Tibial artery (tissue), 4 donors: ENCODE data around the gene AGAP1.

Source experiments
- DNase-seq, 2 donors: peaks; one replicate each; pipeline ENCODE4 v3.0.0-alpha.2; 2019
- H3K27ac ChIP-seq, 2 donors: fragments of 200-600 bp; sonication (generic) in 1 of 2; 1 replicate in 1 of 2; 2 replicates in 1 of 2; pipeline ENCODE4 v1.5.1; 2018 to 2019; ENCODE audit warnings: mild to moderate bottlenecking in 1 of 2
- H3K27me3 ChIP-seq, 2 donors: fragments of 200-600 bp; sonication (generic) in 1 of 2; one replicate each; pipeline versions ENCODE4 v1.5.1 to v1.6.0; 2016 to 2019
- H3K36me3 ChIP-seq, 3 donors: fragments of 200-600 bp; sonication (generic) in 2 of 3; one replicate each; pipeline ENCODE4 v1.5.1; 2016 to 2019; ENCODE audit warnings: mild to moderate bottlenecking in 2 of 3
- H3K4me1 ChIP-seq, 4 donors: fragments of 200-600 bp; sonication (generic) in 2 of 4; 1 replicate in 3 of 4; 2 replicates in 1 of 4; pipeline ENCODE4 v1.5.1; 2016 to 2019
- H3K4me3 ChIP-seq, 2 donors: fragments of 200-600 bp; sonication (generic) in 1 of 2; 1 replicate in 1 of 2; 2 replicates in 1 of 2; pipeline ENCODE4 v1.5.1; 2018 to 2019; ENCODE audit warnings: mild to moderate bottlenecking in 2 of 2
- H3K9me3 ChIP-seq, 3 donors: fragments of 200-600 bp; sonication (generic) in 1 of 3; one replicate each; pipeline ENCODE4 v1.5.1; 2016 to 2019
- intact Hi-C: fragments of 100-400 bp; cut with DNase I; formaldehyde crosslinking; loops from one replicate; pipeline ENCODE4 v1.15.0; 2023; ENCODE audit warnings: low total_unique reads
- TF ChIP-seq, protein P1 (sequence below), 2 experiments: fragments of 200-600 bp in 1 of 2; fragments of 450-650 bp in 1 of 2; IDR thresholded peaks; one replicate each; pipeline ENCODE4 v1.5.1; 2017 to 2019; ENCODE audit warnings: antibody characterized with exemption in 2 of 2, mild to moderate bottlenecking in 1 of 2, moderate library complexity in 1 of 2

Gene AGAP1

DNA sequence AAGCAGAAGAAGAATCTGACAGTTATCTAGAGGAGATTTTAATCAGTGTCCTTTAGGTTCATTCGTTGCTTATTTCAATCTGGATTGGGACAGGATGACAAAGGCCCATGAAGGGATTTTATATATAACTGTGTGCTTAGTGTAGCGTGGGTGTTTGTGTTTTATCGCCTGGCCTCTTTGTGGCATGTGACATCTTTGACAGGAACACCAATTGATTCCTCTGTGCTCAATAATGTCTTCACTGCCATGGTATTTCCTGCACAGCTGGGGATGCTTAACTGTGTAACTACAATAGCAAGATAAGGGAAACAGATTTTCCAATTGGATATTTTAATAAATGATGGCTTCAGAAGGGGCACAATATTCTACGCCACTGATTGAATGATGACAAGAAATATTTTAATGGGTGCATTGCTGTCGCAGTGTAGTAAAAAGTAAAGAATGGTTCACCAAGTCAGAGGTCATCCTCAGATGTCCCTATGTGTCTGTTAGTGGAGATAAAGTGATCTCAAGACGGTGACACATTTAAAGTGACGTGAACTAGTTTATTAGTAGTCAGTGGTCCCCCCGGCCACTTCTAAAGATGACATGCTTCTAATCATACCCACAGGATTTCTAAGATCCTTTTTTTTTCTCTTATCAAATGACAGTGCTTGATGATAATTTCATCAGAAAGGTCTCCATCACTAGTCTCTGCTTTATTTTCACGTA, 160.4 kb downstream of the AGAP1 start:
- Histone ChIP-seq H3K27me3 (no peaks in the 10 kb centered on the region), H3K36me3 (no peaks in the 10 kb centered on the region), H3K4me3 (no peak overlapping the region), H3K27ac (no peak overlapping the region), H3K4me1 (peaks cover 0 to 4% (median 0%) of the 10 kb centered on the region in 4 donors), H3K9me3 (no peaks in the 10 kb centered on the region)
- no peak for DNase-seq
- intact Hi-C loops: no loop called here
- TF ChIP-seq, protein P1, sequence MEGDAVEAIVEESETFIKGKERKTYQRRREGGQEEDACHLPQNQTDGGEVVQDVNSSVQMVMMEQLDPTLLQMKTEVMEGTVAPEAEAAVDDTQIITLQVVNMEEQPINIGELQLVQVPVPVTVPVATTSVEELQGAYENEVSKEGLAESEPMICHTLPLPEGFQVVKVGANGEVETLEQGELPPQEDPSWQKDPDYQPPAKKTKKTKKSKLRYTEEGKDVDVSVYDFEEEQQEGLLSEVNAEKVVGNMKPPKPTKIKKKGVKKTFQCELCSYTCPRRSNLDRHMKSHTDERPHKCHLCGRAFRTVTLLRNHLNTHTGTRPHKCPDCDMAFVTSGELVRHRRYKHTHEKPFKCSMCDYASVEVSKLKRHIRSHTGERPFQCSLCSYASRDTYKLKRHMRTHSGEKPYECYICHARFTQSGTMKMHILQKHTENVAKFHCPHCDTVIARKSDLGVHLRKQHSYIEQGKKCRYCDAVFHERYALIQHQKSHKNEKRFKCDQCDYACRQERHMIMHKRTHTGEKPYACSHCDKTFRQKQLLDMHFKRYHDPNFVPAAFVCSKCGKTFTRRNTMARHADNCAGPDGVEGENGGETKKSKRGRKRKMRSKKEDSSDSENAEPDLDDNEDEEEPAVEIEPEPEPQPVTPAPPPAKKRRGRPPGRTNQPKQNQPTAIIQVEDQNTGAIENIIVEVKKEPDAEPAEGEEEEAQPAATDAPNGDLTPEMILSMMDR (IDR thresholded peaks at IDR 0.05): no peak

DNA sequence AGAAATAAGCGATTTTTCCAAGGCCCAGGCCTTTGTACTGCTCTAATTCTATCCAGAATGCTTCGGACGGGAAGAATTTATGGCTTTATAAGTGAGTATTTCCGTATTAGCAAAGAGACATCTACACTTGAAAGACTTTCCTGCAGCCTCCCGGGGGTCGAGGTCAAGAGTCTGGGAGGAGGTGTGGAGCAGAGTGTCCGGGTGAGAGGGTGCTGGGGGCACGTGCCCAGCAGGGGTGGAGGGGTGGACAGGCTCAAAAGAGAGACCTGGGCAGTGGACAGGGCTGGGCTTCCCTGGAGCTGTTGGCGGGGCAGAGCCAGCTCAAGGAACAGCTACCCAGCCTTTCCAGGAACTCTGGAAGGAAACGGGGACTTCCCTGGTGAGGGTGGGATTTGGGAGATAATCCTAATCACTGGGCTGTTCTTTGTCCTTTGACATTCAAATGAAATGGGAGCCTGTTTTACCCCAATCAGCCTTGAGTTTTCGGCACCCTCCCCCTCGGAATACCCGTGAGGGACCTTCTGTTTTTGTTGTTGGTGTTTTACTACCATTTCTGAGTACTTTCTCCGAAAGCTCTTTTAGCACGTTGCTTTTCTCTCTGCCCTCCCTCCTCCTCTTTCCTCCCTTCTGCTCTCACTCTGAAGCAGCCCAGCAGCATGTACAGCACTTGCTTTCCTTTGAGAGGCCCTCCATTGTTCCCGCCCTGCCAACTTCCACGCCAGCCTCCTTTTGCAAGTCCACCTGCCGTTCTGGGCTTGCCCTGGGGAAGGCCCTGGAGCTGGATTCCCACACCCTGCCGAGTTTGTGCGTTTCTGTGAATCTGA, 164.7 kb downstream of the AGAP1 start:
- H3K9me3 ChIP-seq: no peaks in the 10 kb centered on the region
- no peaks in the 10 kb centered on the region for H3K27me3 ChIP-seq
- H3K4me1 ChIP-seq: peaks cover 0 to 10% (median 3%) of the 10 kb centered on the region in 4 donors
- TF ChIP-seq, protein P1 (IDR thresholded peaks at IDR 0.05): no peak
- no peak overlapping the region for H3K4me3 ChIP-seq
- H3K36me3 ChIP-seq: no peaks in the 10 kb centered on the region
- no peak overlapping the region for H3K27ac ChIP-seq
- DNase-seq: no peak
- intact Hi-C loops: no loop called here

DNA sequence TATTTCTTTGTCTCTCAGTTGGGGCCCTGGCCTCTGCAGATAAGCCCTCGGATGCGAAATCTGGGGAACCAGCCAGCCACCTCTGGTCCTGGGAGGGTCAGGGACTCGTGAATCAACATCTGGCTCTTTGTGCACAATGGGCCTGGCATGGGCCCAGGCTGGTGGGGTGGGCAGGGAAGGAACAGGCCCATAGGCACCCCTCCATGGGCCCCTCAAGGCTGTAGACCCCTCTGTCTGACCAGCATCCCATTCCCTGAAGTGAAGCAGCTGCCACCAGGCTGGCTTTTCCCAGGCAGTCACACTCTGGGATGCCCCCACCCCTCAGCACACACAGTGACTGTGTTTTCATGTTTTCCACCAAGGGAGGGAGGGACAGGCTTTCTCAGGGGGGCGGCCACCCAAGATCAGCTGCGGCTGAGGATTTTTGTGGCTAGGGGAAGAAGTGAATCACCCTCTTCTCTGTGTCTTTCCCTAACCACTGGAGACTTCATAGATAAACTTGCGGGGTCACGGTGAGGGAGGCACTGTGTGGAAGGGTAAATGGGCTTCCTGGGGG, 166.0 kb downstream of the AGAP1 start:
- H3K9me3 ChIP-seq: no peaks in the 10 kb centered on the region
- intact Hi-C loops: loop anchor here (10.0 kb wide), 1 partner anchor 85 kb away; no protein-coding TSS in a partner anchor
- no peaks in the 10 kb centered on the region for H3K36me3 ChIP-seq
- no peak overlapping the region for H3K27ac ChIP-seq
- no peaks in the 10 kb centered on the region for H3K27me3 ChIP-seq
- DNase-seq: peak in 1 of 2 donors; percentile 49
- TF ChIP-seq, protein P1 (IDR thresholded peaks at IDR 0.05): no peak
- H3K4me3 ChIP-seq: no peak overlapping the region
- H3K4me1 ChIP-seq: peaks cover 0 to 10% (median 3%) of the 10 kb centered on the region in 4 donors

DNA sequence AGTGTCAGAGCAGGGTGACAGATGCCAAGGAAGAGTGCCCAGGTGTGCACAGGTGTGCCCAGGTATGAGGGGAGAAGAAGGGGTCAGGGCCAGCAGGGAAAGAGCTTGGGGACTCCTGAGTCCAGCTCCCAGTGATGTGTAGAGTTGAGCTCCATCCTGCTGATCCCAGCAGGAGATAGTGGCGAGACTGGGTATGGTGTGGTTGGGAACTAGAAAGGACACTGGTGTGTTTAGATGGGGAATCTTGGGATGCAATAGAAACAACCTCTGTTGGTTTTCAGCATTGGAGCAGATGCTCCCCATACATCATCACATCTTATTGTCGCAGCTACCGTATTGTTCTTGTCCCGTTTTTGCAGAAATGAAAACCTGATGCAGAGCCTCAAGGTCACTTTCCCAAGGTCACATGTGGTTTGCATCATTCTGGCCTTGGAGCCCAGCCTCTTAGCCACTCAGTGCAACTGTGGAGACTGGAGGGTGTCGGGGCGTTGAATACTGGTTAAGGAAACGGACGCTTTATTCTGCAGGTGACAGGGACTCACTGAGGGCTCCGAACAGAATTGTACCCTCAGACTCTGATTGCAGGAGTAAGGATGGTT, 166.7 kb downstream of the AGAP1 start:
- no peak overlapping the region for H3K4me3 ChIP-seq
- no peaks in the 10 kb centered on the region for H3K9me3 ChIP-seq
- H3K27me3 ChIP-seq: no peaks in the 10 kb centered on the region
- TF ChIP-seq, protein P1 (IDR thresholded peaks at IDR 0.05): no peak
- H3K36me3 ChIP-seq: no peaks in the 10 kb centered on the region
- H3K4me1 ChIP-seq: peaks cover 0 to 16% (median 7%) of the 10 kb centered on the region in 4 donors
- intact Hi-C loops: loop anchor here (10.0 kb wide), 1 partner anchor 84 kb away; no protein-coding TSS in a partner anchor
- no peak overlapping the region for H3K27ac ChIP-seq
- DNase-seq: no peak

DNA sequence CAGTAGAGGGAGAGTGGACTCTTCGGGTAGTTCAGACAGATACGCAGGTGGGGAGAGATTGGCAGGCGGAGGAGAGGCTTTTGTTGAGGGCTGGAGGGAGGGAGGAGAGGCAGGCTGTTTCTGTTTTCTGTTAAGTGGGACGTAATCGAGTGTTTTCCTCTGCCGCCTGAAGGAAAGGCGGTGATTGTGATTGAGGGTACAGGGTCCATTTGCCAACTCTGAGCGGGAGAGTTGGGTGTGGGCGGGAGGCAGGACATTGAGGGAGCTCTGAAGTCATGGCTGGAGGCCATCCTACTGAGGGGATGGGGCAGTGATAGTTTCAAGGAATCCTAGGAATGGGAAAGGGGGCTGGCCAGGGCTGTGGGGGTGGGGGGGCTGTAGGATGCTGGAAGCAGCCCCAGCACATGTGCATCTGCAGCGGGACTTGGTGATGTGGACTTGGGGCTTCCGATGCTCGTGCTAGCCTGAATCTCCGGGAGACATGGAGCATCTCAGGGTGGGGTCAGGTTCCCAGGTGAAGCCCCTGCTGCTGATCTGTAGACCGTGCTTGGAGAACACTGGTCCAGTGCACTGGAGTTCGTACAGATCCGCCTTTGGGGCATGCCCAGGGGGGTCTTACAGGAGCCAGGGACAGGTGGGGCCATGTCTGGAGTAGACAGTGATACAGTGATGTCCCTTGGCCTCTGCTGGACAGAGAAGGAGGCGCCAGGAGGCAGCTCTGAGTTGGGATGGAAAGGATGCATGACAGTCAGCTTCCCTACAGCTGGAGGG, 167.5 kb downstream of the AGAP1 start:
- no peak for DNase-seq
- TF ChIP-seq, protein P1 (IDR thresholded peaks at IDR 0.05): no peak
- Histone ChIP-seq H3K27ac (no peak overlapping the region), H3K9me3 (no peaks in the 10 kb centered on the region), H3K27me3 (no peaks in the 10 kb centered on the region), H3K4me3 (no peak overlapping the region), H3K4me1 (peaks cover 0 to 24% (median 14%) of the 10 kb centered on the region in 4 donors), H3K36me3 (no peaks in the 10 kb centered on the region)
- intact Hi-C loops: loop anchor here (10.0 kb wide), 1 partner anchor 83 kb away; no protein-coding TSS in a partner anchor
